ENCODE results near the gene RSPRY1.
"Not testable (repeated sequence)": the region's sequence is repeated elsewhere in the genome, so short reads cannot be mapped to it uniquely, and the experiment has no call there.

RSPRY1 gene

GRCh38 chr16:57186872-57187854, 1.0 kb downstream of the RSPRY1 start:
- peak; percentile 14 for DNase-seq

DNA sequence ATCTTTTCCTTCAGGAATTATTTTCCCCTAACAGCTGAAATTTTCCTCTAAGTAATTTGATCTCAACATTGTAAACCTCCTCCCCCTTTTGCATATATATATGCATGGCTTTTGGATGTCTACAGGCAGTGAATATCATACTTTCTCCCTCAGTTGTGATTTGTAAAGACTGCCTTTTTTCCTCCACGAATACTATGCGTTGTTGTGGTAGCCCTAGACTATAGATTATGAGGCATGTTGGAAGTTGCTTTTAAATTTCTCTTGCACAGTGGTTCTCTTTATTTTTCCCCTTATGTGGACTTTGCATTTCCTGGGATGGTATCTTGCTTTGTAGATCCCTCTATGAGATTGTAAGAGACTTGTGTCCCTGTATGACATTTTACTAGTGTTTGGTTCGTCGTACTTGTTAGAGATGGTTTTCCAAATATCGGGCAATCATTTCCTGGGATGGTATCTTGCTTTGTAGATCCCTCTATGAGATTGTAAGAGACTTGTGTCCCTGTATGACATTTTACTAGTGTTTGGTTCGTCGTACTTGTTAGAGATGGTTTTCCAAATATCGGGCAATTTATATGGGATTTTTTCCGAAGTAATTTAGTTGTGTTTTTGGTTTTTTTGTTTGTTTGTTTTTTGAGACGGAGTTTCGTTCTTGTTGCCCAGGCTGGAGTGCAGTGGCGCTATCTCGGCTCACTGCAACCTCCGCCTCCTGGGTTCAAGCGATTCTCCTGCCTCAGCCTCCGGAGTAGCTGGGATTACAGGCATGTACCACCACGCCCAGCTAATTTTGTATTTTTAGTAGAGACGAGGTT, 2.0 kb downstream of the RSPRY1 start:
- DNase-seq = not testable (repeated sequence)

DNA sequence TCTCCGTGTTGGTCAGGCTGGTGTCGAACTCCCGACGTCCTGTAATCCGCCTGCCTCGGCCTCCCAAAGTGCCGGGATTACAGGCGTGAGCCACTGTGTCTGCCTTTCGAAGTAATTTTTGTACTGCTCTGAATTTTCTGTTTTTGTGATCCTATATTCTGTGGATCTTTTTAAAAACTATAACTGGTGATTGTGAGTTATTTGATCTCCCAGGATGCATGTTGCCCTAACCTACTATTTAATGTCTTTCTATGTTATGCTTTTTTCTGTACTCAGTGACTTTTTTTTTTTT, 2.5 kb downstream of the RSPRY1 start:
- DNase-seq = no peak

GRCh38 chr16:57189527-57189926, 3.4 kb downstream of the RSPRY1 start:
- not testable (repeated sequence) for DNase-seq

DNA sequence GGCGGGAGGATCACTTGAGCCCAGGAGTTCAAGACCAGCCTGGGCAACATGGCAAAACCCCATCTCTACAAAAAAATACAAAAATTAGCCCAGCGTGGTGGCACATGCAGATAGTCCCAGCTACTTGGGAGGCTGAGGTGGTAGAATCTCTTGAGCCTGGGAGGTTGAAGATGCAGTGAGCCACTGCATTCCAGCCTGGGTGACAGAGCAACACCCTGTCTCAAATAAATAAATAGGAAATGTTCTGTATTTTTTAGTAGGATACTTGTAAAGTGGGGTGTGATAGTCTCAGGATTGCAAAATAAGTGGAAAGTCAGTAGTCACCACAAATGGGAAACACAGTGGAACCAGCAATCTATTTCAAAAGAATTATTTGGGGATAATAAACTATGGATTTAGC, 4.0 kb downstream of the RSPRY1 start:
- DNase-seq = no peak

- DNase-seq = no peak
Measured at GRCh38 chr16:57191056-57191571, 5.0 kb downstream of the RSPRY1 start.

GRCh38 chr16:57192146-57192545, 6.0 kb downstream of the RSPRY1 start:
- DNase-seq = no peak

GRCh38 chr16:57192720-57193486, 6.8 kb downstream of the RSPRY1 start:
- DNase-seq = no peak

GRCh38 chr16:57194512-57194911, 8.4 kb downstream of the RSPRY1 start:
- no peak for DNase-seq

DNA sequence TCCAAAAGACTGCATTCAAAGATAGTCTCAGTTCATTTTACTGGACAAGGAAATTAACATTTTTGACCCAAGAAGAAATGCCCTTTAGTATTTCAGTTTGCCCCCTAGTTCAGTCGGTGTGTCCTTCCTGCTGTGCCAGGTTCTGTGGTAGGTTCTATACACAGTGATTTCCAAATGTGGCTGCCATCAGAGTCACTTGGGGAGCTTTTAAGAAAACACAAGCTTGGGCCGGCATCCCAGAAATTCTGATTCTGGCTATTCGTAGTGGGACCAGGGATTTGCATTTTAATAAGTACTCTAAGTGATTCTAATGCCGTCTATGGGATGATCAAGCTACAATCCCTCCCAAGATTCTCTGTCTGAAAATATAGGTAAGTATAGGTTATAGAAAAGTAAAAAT, 10.2 kb downstream of the RSPRY1 start:
- no peak for DNase-seq

DNA sequence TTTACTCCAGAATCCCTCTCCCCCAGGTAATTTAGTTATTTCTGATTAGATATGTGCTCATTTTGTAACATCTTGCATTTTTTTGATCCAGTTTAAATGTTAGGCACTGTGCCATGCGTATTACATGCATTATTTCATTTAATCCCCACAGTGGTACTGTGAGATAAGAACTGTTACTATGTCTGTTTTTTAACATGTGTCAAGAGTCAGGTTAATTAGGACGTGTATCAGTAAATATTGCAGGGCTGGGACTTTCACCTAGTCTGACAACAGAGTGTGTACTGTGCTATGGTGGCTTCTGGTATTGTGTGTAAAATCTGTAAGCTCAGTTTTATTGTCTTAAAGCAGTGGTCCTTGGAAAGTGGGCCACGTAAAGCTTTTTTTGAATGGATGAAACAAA, 10.6 kb downstream of the RSPRY1 start:
- DNase-seq = no peak

- not testable (repeated sequence) for DNase-seq
Measured at GRCh38 chr16:57200321-57200720, 14.2 kb downstream of the RSPRY1 start.

GRCh38 chr16:57200926-57201325, 14.8 kb downstream of the RSPRY1 start:
- DNase-seq = not testable (repeated sequence)

DNA sequence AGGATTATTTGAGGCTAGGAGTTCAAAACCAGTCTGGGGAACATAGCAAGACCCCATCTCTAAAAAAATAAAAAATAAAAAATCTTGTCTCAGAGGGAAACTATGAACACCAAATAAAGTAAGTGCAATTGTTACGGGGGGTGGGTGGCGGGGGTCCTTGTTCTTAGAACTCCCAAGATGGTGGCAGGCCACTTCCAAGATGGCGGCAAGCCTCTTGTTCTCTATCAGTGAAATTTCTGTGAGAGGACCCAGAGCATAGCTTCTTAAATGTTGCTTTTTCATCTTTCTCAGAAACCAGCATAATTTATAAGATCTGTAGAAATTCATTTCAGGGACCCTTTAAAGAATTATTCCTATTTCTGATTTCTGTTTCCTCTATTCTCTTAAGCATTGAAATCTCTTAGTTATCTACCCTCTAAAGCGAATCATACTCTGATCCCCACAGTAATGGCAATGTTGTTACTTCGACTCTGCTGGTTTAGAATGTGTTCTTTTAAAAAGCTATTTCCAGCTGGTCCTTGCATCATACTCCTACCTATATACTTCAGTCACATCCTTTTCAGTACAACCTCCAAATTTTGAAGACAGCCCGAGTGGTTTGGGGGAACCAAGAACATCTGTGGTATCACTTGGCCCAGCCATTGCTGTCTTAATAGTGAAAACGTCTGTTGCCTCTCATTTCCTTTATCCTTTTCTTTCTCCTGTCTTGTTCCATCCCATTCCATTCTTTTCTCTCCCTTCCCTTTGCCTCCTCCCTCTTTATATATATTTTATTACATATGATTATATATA, 16.2 kb downstream of the RSPRY1 start:
- no peak for DNase-seq

- no peak for DNase-seq
Measured at GRCh38 chr16:57203451-57203850, 17.3 kb downstream of the RSPRY1 start.

DNA sequence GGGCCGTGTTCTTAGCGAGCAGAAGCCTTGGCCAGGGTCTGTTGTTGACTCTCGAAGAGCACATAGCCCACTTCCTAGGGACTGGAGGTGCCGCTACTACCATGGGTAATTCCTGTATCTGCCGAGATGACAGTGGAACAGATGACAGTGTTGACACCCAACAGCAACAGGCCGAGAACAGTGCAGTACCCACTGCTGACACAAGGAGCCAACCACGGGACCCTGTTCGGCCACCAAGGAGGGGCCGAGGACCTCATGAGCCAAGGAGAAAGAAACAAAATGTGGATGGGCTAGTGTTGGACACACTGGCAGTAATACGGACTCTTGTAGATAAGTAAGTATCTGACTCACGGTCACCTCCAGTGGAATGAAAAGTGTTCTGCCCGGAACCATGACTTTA, 18.5 kb downstream of the RSPRY1 start:
- no peak for DNase-seq

DNA sequence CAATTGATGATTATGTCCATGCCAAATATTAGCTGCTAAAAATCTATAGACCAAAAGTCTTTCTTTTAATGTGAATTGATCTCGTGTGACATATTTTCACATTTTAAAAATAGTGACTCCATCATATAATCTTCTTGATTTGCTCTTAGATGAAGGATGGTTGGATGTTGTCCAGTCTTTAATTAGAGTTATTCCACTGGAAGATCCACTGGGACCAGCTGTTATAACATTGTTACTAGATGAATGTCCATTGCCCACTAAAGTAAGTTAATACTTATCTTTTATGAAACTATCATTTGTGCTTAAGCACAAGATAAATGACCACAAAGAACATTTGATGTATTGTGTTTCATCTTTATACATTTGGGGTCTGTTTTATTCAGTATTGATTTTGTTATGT, 22.8 kb downstream of the RSPRY1 start:
- DNase-seq = no peak

DNA sequence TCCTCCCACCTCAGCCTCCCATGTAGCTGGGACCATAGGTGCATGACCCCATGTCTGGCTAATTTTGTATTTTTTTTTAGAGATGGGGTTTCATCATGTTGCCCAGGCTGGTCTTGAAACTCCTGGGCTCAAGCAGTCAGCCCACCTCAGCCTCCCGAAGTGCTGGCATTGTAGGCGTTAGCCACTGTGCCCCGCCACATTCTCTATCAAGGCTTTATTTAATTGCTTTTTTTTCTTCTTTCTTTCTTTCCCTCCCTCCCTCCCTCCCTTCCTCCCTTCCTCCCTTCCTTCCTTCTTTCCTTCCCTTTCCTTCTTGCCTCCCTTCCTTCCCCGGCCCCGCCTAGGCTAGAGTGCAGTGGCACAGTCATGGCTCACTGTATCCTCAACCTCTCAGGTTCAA, 23.7 kb downstream of the RSPRY1 start:
- DNase-seq = no peak

DNA sequence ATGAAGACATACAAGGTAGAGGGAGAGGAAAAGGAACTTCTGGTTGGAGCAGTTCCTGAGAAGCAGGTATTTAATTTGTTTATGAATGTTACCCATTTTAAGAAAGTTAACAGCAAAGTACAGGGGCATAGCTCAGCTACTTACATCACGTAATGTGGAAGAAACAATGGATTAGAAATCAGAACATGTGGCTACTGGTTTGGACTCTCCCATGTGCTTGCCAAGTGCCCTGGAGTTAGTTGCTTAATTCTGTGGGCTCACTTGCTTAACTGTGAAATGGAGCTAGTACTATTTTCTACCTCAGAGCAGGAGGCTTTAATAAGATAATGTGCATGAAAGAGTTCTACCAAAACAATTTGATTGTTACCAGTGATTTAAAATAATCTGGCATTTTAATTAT, 27.3 kb downstream of the RSPRY1 start:
- no peak for DNase-seq

DNA sequence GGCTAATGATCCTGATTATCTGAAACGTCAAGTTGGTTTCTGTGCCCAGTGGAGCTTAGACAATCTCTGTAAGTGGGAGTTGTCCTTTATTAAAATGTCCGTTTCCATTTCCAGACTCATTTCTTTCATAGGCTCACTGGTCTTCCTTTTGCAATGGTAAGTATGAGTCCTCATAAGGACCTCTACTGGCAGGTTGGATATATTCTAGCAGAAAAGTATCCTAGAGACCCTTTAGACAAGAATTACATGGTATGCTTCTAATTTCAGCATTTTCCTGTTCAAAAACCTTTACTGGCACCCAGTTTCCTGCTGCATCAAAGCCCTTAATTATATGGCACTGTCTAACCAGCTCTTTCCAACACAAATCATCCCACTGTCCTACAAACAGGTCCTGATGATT, 30.8 kb downstream of the RSPRY1 start:
- DNase-seq = no peak

GRCh38 chr16:57223057-57223456, 36.9 kb downstream of the RSPRY1 start:
- no peak for DNase-seq

GRCh38 chr16:57224651-57225335, 38.7 kb downstream of the RSPRY1 start:
- no peak for DNase-seq

All from stimulated activated CD4-positive, alpha-beta T cell treated with anti-CD3 and anti-CD28 coated beads, Interleukin-4, amount 100 ng/mL, for 1 hour (primary cell).